DOHH2 (cell line): ENCODE measurements around the gene SCAF1.

Experiments
- H3F3A ChIP-seq: fragments of 200-600 bp; sonication (generic), shearing (Covaris generic); 2 replicates; pipeline ENCODE4 v1.6.0; 2016; ENCODE audit warnings: antibody characterized with exemption, mild to moderate bottlenecking; ENCODE audit not compliant: control insufficient read depth, insufficient read depth
- H3K27ac ChIP-seq: fragments of 200-600 bp; sonication (generic); 2 replicates; pipeline ENCODE4 v1.5.1; 2014; ENCODE audit warnings: low read depth, mild to moderate bottlenecking, low read length, moderate library complexity
- H3K27me3 ChIP-seq: fragments of 200-600 bp; sonication (generic); 2 replicates; pipeline ENCODE4 v1.6.1; 2014; ENCODE audit warnings: mild to moderate bottlenecking, low read length, mixed read lengths; ENCODE audit not compliant: control insufficient read depth
- H3K36me3 ChIP-seq: fragments of 200-600 bp; sonication (generic); 2 replicates; pipeline ENCODE4 v1.6.1; 2014; ENCODE audit warnings: mild to moderate bottlenecking, low read length, moderate library complexity, mixed read lengths; ENCODE audit not compliant: control insufficient read depth
- H3K4me1 ChIP-seq: fragments of 200-600 bp; sonication (generic); 2 replicates; pipeline ENCODE4 v1.6.1; 2014; ENCODE audit warnings: mild to moderate bottlenecking, low read length, mixed read lengths; ENCODE audit not compliant: control insufficient read depth
- H3K4me2 ChIP-seq: fragments of 200-600 bp; sonication (generic); 2 replicates; pipeline ENCODE4 v1.6.0; 2014; ENCODE audit warnings: mild to moderate bottlenecking, low read length, moderate library complexity
- H3K4me3 ChIP-seq: fragments of 200-600 bp; sonication (generic); 2 replicates; pipeline ENCODE4 v1.5.1; 2014; ENCODE audit warnings: mild to moderate bottlenecking, low read length, mixed read lengths
- H3K79me2 ChIP-seq: fragments of 200-600 bp; sonication (generic); 2 replicates; pipeline ENCODE4 v1.6.1; 2014; ENCODE audit warnings: mild to moderate bottlenecking, low read length, mixed read lengths; ENCODE audit not compliant: control insufficient read depth
- H3K9me2 ChIP-seq: fragments of 200-600 bp; sonication (generic); replicated peaks from 2 replicates; pipeline ENCODE4 v1.6.1; 2014; ENCODE audit warnings: mild to moderate bottlenecking, low read length, mixed read lengths; ENCODE audit not compliant: control insufficient read depth
- H3K9me3 ChIP-seq: fragments of 200-600 bp; sonication (generic); 2 replicates; pipeline ENCODE4 v1.6.1; 2014; ENCODE audit warnings: antibody characterized with exemption, low read length, mixed read lengths; ENCODE audit not compliant: control insufficient read depth, insufficient read depth
- H4K20me1 ChIP-seq: fragments of 200-600 bp; sonication (generic); 2 replicates; pipeline ENCODE4 v1.6.0; 2014; ENCODE audit warnings: low read depth, mild to moderate bottlenecking, antibody characterized with exemption, low read length, moderate library complexity; ENCODE audit not compliant: control insufficient read depth, insufficient read depth
- EZH2phosphoT487 ChIP-seq: fragments of 200-600 bp; sonication (generic); IDR thresholded peaks from 2 replicates; pipeline ENCODE4 v1.6.1; 2017; ENCODE audit warnings: borderline replicate concordance, mild to moderate bottlenecking, antibody characterized with exemption, low read length, moderate library complexity, mixed read lengths
- TF ChIP-seq, protein P1 (sequence below): fragments of 200-600 bp; sonication (generic); IDR thresholded peaks from one replicate; pipeline ENCODE4 v1.5.1; 2014; ENCODE audit warnings: antibody characterized with exemption, mild to moderate bottlenecking, low read depth, low read length; ENCODE audit not compliant: poor library complexity, severe bottlenecking

Gene SCAF1

GRCh38 chr19:49629659-49630058 lies 12.3 kb upstream of the SCAF1 start:
- Histone ChIP-seq H3K27ac (no peak overlapping the region), H3K4me1 (no peaks in the 10 kb centered on the region), H3K79me2 (no peaks in the 10 kb centered on the region), H3K9me3 (no peaks in the 10 kb centered on the region), H3K4me2 (no peak overlapping the region), H3K4me3 (no peak overlapping the region), H3K9me2 (no peaks in the 10 kb centered on the region), H3K36me3 (peaks cover 13% of the 10 kb centered on the region), H4K20me1 (no peaks in the 10 kb centered on the region), H3F3A (no peaks in the 10 kb centered on the region), H3K27me3 (no peaks in the 10 kb centered on the region)
- TF ChIP-seq, protein P1, sequence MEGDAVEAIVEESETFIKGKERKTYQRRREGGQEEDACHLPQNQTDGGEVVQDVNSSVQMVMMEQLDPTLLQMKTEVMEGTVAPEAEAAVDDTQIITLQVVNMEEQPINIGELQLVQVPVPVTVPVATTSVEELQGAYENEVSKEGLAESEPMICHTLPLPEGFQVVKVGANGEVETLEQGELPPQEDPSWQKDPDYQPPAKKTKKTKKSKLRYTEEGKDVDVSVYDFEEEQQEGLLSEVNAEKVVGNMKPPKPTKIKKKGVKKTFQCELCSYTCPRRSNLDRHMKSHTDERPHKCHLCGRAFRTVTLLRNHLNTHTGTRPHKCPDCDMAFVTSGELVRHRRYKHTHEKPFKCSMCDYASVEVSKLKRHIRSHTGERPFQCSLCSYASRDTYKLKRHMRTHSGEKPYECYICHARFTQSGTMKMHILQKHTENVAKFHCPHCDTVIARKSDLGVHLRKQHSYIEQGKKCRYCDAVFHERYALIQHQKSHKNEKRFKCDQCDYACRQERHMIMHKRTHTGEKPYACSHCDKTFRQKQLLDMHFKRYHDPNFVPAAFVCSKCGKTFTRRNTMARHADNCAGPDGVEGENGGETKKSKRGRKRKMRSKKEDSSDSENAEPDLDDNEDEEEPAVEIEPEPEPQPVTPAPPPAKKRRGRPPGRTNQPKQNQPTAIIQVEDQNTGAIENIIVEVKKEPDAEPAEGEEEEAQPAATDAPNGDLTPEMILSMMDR = no peak

GRCh38 chr19:49631014-49631588 lies 10.9 kb upstream of the SCAF1 start:
- H4K20me1 ChIP-seq = no peaks in the 10 kb centered on the region
- no peaks in the 10 kb centered on the region for H3K4me1 ChIP-seq
- H3K9me3 ChIP-seq = no peaks in the 10 kb centered on the region
- H3K79me2 ChIP-seq = no peaks in the 10 kb centered on the region
- no peak overlapping the region for H3K4me3 ChIP-seq
- no peak for TF ChIP-seq EZH2phosphoT487
- TF ChIP-seq, protein P1 = no peak
- H3K4me2 ChIP-seq = no peak overlapping the region
- no peaks in the 10 kb centered on the region for H3K27me3 ChIP-seq
- no peaks in the 10 kb centered on the region for H3K9me2 ChIP-seq
- no peak overlapping the region for H3K27ac ChIP-seq
- no peaks in the 10 kb centered on the region for H3F3A ChIP-seq
- H3K36me3 ChIP-seq = peaks cover 5% of the 10 kb centered on the region; the same call in 1 of the 2 replicates

DNA sequence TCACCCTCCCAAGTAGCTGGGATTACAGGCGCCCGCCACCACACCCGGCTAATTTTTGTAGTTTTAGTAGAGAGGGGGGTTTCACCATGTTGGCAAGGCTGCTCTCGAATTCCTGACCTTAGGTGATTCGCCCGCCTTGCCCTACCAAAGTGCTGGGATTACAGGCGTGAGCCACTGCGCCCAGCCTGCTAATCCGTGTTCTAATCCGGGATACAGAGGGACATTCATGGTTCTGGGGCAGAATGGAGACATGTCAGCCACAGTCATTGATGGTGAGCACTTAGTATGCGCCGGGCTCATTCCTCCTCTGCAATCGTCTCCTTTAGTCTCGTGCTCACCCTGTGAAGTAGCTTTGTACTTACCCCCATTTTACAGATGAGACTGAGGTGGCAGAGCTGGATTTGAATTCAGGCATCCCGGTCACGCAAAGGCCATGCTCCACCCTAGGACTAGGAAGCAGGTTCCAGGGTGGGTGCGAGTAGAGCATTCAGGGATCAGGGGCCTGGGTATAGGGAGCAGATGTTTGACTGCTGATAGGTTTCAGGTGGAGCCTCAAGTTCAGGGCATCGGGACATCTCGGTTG lies 10.3 kb upstream of the SCAF1 start:
- H3F3A ChIP-seq = no peaks in the 10 kb centered on the region
- H3K79me2 ChIP-seq = no peaks in the 10 kb centered on the region
- TF ChIP-seq, protein P1 = no peak
- TF ChIP-seq EZH2phosphoT487 = no peak
- no peak overlapping the region for H3K27ac ChIP-seq
- H3K4me2 ChIP-seq = no peak overlapping the region
- H3K9me2 ChIP-seq = no peaks in the 10 kb centered on the region
- no peaks in the 10 kb centered on the region for H3K9me3 ChIP-seq
- H3K27me3 ChIP-seq = peaks cover 3% of the 10 kb centered on the region; the same call in 1 of the 2 replicates
- no peaks in the 10 kb centered on the region for H3K4me1 ChIP-seq
- H3K36me3 ChIP-seq = peaks cover 5% of the 10 kb centered on the region; the same call in 1 of the 2 replicates
- no peaks in the 10 kb centered on the region for H4K20me1 ChIP-seq
- no peak overlapping the region for H3K4me3 ChIP-seq
